Lower lobe of right lung (tissue), 2 donors: ENCODE data around the gene OR52E6. TPM values are rescaled to one million over a fixed set of nuclear protein-coding genes. Genes with fewer than 3 reads are reported as not detected.

Experiments used
- ATAC-seq, 2 donors: fragments of 200-7000 bp; cut with Tn5 transposase; one replicate each; pipeline ENCODE4 v1.9.1; 2020 to 2022; ENCODE audit warnings: mild to moderate bottlenecking in 2 of 2, moderate library complexity in 2 of 2
- DNase-seq: peaks from one replicate; pipeline ENCODE4 v3.0.0-alpha.2; 2020
- H3K27ac ChIP-seq: fragments of 200-600 bp; one replicate; pipeline ENCODE4 v1.8.0; 2022
- H3K27me3 ChIP-seq: fragments of 200-600 bp; one replicate; pipeline ENCODE4 v1.8.0; 2022; ENCODE audit warnings: low read depth
- H3K36me3 ChIP-seq: fragments of 200-600 bp; one replicate; pipeline ENCODE4 v1.8.0; 2022; ENCODE audit warnings: mild to moderate bottlenecking
- H3K4me1 ChIP-seq: fragments of 200-600 bp; one replicate; pipeline ENCODE4 v1.8.0; 2022
- H3K4me3 ChIP-seq: fragments of 200-600 bp; one replicate; pipeline ENCODE4 v1.8.0; 2022; ENCODE audit warnings: mild to moderate bottlenecking
- H3K9me3 ChIP-seq: fragments of 200-600 bp; one replicate; pipeline ENCODE4 v1.8.0; 2022
- CTCF ChIP-seq: fragments of 200-600 bp; IDR thresholded peaks from one replicate; pipeline ENCODE4 v1.8.0; 2022; ENCODE audit warnings: antibody characterized with exemption, mild to moderate bottlenecking
- intact Hi-C: fragments of 100-400 bp; cut with DNase I; formaldehyde crosslinking; loops from one replicate; pipeline ENCODE4 v1.11.0; 2022
- total RNA-seq: library from RNA; stranded (reverse); fragmentation: NEBNext Ultra II Directional; extraction: Animal tissue kit (Norgen Biotek cat#: 25700); gene quantifications from one replicate; pipeline ENCODE4 v1.2.1, GENCODE V29; 2021
- donor health status: DM: no; HTN: yes; CAD: no; lungs with severe emphysema.

The OR52E6 gene
- total RNA-seq, 1 donor from 2014 or later, result not detected

- no peak for TF ChIP-seq CTCF
- intact Hi-C loops, result no loop called here
- Histone ChIP-seq H3K27me3 (no peaks in the 10 kb centered on the region), H3K4me1 (no peaks in the 10 kb centered on the region), H3K9me3 (no peaks in the 10 kb centered on the region), H3K27ac (no peak overlapping the region), H3K36me3 (no peaks in the 10 kb centered on the region), H3K4me3 (no peak overlapping the region)
- ATAC-seq (no peak), DNase-seq (no peak)
Measured at GRCh38 chr11:5846701-5847100, 5.0 kb upstream of the OR52E6 start.

GRCh38 chr11:5837695-5838094, 4.0 kb downstream of the OR52E6 start:
- intact Hi-C loops, result no loop called here
- Histone ChIP-seq H3K4me1 (no peaks in the 10 kb centered on the region), H3K9me3 (no peaks in the 10 kb centered on the region), H3K27ac (no peak overlapping the region), H3K4me3 (no peak overlapping the region), H3K27me3 (no peaks in the 10 kb centered on the region), H3K36me3 (no peaks in the 10 kb centered on the region)
- DNase-seq, result no peak
- peak in 1 of 2 donors; percentile 68 for ATAC-seq
- no peak for TF ChIP-seq CTCF

DNA sequence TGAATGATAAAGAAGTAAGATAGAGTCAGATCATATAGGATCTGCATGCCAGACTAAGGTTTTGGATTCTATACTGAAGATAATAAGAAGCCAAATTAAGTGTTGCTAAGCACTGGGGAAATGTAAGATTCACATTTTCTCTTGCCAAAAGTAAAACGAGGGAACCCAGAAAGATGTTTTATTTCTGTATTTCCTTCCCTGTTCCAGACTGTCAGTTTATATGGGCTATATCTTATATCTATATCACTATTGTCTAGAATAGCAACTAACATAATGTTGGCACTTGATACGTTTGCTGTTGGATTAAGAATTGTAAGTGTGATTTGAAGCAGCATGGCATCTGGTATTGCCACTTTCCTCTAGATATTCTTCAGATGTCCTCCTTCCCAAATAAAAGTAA, 8.3 kb downstream of the OR52E6 start:
- TF ChIP-seq CTCF, result no peak
- ATAC-seq (no peak), DNase-seq (no peak)
- Histone ChIP-seq H3K27me3 (no peaks in the 10 kb centered on the region), H3K27ac (no peak overlapping the region), H3K9me3 (no peaks in the 10 kb centered on the region), H3K36me3 (no peaks in the 10 kb centered on the region), H3K4me3 (no peak overlapping the region), H3K4me1 (no peaks in the 10 kb centered on the region)
- intact Hi-C loops, result no loop called here

DNA sequence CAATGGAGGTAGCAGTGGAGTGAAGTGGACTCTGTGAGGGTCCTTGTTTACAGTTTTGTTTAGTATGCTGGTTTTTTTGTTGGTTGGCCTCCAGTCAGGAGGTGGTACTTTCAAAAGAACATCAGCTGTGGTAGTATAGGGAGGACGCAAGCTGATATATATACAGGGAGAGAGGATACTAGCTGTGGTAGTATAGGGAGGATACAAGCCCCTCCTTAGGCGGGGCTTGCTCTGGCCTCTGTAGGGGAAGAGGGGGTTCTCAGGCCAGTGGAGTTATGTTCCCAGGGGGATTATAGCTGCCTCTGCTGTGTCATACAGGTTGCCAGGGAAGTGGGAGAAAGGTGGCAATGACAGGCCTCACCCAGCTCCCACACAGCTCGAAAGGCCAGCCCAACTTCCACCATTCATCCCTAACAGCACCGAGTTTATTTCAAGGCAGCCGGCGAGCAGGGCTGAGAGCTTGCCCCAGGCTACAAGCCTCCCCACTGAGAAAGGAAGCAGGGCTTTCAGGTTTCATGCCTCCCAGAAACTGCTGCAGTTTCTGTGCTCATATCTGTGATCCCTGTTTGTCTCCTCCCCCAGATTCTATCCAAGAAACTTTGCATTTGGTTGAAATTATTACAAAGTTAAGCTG, 10.4 kb downstream of the OR52E6 start:
- no peak for DNase-seq
- no peak overlapping the region for H3K4me3 ChIP-seq
- no peaks in the 10 kb centered on the region for H3K36me3 ChIP-seq
- H3K4me1 ChIP-seq, result no peaks in the 10 kb centered on the region
- H3K27ac ChIP-seq, result no peak overlapping the region
- ATAC-seq, result no peak
- TF ChIP-seq CTCF, result no peak
- no peaks in the 10 kb centered on the region for H3K27me3 ChIP-seq
- intact Hi-C loops, result no loop called here
- no peaks in the 10 kb centered on the region for H3K9me3 ChIP-seq

- Histone ChIP-seq H3K27me3 (no peaks in the 10 kb centered on the region), H3K27ac (no peak overlapping the region), H3K9me3 (no peaks in the 10 kb centered on the region), H3K4me1 (no peaks in the 10 kb centered on the region), H3K36me3 (no peaks in the 10 kb centered on the region), H3K4me3 (no peak overlapping the region)
- ATAC-seq (peak in 1 of 2 donors; percentile 44), DNase-seq (no peak)
- intact Hi-C loops, result no loop called here
- no peak for TF ChIP-seq CTCF
Measured at GRCh38 chr11:5818245-5818886, 23.3 kb downstream of the OR52E6 start.
